ENCODE results near the gene ID3. TPM values are rescaled to one million over a fixed set of nuclear protein-coding genes. Genes with fewer than 3 reads are reported as not detected.

The ID3 gene
- total and polyA plus RNA-seq, 2 donors (not counting 3 experiments of a cell fraction or from before 2014, with no cell fraction given), result 277 to 971 TPM

DNA sequence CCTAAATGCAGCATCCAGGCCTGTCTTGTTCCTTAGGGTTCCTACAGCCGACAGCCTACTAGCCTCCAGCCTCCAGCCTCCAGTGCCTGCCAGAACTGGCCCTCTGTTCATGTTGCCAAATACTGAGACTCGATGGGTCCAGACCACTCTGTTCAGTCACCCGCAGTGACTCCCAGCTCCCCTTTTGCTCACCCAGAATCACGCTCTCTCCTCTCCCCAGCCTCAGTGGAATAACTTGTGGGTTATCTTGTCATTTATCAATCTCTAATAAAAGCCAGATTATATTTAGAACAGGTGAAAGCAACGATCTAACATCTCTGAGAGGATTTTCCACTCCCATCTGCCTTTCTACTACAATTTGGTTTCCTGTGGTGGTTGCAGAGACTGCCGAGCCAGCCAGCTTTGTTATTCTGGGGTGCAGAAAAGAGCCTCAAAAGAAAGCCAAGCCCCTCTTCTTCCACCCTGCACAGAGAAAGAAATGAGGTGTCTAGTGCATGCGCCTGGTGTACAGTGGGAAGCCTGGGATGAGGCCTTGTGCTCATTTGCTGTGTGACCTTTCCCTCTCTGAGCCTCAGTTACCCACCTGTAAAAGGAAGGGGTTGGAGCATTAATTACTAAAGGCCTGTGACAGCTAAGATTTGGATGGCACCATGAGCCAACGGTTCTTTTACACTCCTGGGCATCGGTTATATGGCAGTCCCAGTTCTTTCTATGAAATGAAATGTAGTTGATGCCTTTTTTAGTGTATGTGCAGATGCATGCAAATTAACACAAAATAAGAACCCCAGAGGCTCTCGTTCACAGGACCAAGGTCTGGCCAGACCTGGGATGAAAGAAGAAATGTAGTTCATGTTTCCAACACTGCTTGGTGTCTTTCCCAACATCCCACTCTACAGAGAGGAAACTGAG is 42.9 kb upstream of the ID3 start:
- no peaks in the 10 kb centered on the region for H3K36me3 ChIP-seq (ENCODE audit: control insufficient read depth in 2 of 2, extremely low read depth in 1 of 2, insufficient read depth in 2 of 2, low read length in 2 of 2)
- H3K27ac ChIP-seq (ENCODE audit: insufficient read depth, low read depth, low read length), result no peak overlapping the region
- no TSS peak for BruUV-seq (replicated peaks)
- ChIA-PET POLR2A (no interaction called here), CTCF (interaction anchor here (1.1 to 3.7 kb wide), 4 partner anchors 17 to 43 kb away, joined by 4 to 13 read pairs (median 8); partner anchors contain the start of gene ID3)
- no peak overlapping the region for H3K4me3 ChIP-seq (replicated peaks in 1 of 3; ENCODE audit: insufficient read depth in 1 of 3, low read depth in 1 of 3, low read length in 3 of 3)
- no peak overlapping the region for H2AFZ ChIP-seq (ENCODE audit: low read depth, low read length)
- no peaks in the 10 kb centered on the region for H3K9me1 ChIP-seq (replicated peaks; ENCODE audit: control insufficient read depth, extremely low read depth, insufficient read depth, low read length)
- no peaks in the 10 kb centered on the region for H4K20me1 ChIP-seq (replicated peaks; ENCODE audit: control insufficient read depth, extremely low read depth, insufficient read depth, low read length)
- TF ChIP-seq FOS (IDR thresholded peaks at IDR 0.05; ENCODE audit: borderline replicate concordance, insufficient read depth, low read length), result no peak
- TF ChIP-seq POLR2AphosphoS5 (IDR thresholded peaks at IDR 0.05; ENCODE audit: insufficient read depth, low read depth, low read length), result no peak
- FAIRE-seq, result no peak
- no peaks in the 10 kb centered on the region for H3K4me1 ChIP-seq (ENCODE audit: control insufficient read depth, extremely low read depth, insufficient read depth, low read length)
- H3K9ac ChIP-seq (replicated peaks; ENCODE audit: extremely low read depth, insufficient read depth, low read length), result no peak overlapping the region
- dilution Hi-C loops (cut with MboI; ENCODE audit: extremely low pct_ligation_motif_present, low sequenced_read_pairs) (no loop called here), intact Hi-C loops (cut with micrococcal nuclease) (no loop called here)
- no peak for DNase-seq (ENCODE audit: low read depth, low spot score)
- H3K27me3 ChIP-seq (ENCODE audit: control insufficient read depth in 2 of 2, insufficient read depth in 2 of 2, low read length in 2 of 2), result peaks cover 2% of the 10 kb centered on the region in 2 experiments
- no peaks in the 10 kb centered on the region for H3K9me3 ChIP-seq (replicated peaks; ENCODE audit: control insufficient read depth, insufficient read depth, low read length)
- no peaks in the 10 kb centered on the region for H3K79me2 ChIP-seq (ENCODE audit: control insufficient read depth, insufficient read depth, low read length)
- H3K4me2 ChIP-seq (ENCODE audit: insufficient read depth, low read length), result no peak overlapping the region

DNA sequence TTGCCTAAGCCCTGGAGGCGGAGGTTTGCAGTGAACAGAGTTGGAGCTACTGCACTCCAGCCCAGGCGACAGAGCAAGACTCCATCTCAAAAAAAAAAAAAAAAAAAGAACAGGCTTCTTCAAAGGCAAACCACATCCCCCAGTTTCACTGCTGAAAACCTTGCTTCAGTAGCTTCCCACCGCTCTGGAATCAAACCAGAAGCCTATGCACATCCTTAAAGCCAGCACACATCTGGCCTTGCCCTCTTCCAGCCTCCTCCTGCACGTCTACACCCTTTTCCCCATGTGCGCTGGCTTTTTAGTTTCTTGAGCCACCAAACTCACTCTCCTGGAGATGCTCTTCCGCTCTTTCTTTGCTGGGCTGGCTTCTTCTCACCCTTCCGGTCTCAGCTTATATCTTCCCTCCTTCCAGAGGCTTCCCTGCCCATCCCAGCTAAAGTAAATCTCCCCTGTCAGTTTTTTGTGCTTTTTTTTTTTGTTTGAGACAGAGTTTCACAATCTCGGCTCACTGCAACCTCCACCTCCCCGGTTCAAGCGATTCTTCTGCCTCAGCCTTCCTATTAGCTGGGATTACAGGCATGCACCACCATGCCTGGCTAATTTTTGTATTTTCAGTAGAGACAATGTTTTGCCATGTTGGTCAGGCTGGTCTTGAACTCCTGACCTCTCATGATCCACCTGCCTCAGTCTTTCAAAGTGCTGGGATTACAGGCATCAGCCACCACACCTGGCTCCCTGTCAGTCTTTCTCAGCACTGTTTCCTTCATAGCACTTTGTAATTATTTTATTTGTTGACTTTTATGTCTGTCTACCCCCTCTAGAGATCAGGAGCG is 42.0 kb upstream of the ID3 start:
- FAIRE-seq (no peak), DNase-seq (ENCODE audit: low read depth, low spot score) (no peak)
- ChIA-PET CTCF (interaction anchor here (1.0 to 3.7 kb wide), 3 partner anchors 33 to 104 kb away, joined by 3 to 13 read pairs (median 4); partner anchors contain the start of gene ID3), POLR2A (interaction anchor here (0.7 kb wide), 1 partner anchor 19 kb away, joined by 5 read pairs; no protein-coding TSS in a partner anchor)
- H3K27ac ChIP-seq (ENCODE audit: insufficient read depth, low read depth, low read length), result no peak overlapping the region
- no TSS peak for BruUV-seq (replicated peaks)
- no peak overlapping the region for H2AFZ ChIP-seq (ENCODE audit: low read depth, low read length)
- H3K4me1 ChIP-seq (ENCODE audit: control insufficient read depth, extremely low read depth, insufficient read depth, low read length), result no peaks in the 10 kb centered on the region
- H3K4me3 ChIP-seq (replicated peaks in 1 of 3; ENCODE audit: insufficient read depth in 1 of 3, low read depth in 1 of 3, low read length in 3 of 3), result no peak overlapping the region
- no peaks in the 10 kb centered on the region for H3K9me1 ChIP-seq (replicated peaks; ENCODE audit: control insufficient read depth, extremely low read depth, insufficient read depth, low read length)
- peaks cover 2% of the 10 kb centered on the region in 2 experiments for H3K27me3 ChIP-seq (ENCODE audit: control insufficient read depth in 2 of 2, insufficient read depth in 2 of 2, low read length in 2 of 2)
- TF ChIP-seq, protein P1, sequence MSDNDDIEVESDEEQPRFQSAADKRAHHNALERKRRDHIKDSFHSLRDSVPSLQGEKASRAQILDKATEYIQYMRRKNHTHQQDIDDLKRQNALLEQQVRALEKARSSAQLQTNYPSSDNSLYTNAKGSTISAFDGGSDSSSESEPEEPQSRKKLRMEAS (IDR thresholded peaks at IDR 0.05; ENCODE audit: insufficient read depth, insufficient read length), result no peak
- TF ChIP-seq GATA2 (IDR thresholded peaks at IDR 0.05; ENCODE audit: insufficient read depth, insufficient read length, low read depth, low read length) (no peak), EZH2 (IDR thresholded peaks at IDR 0.05; ENCODE audit: borderline replicate concordance, low read depth, low read length, severe bottlenecking) (no peak), FOS (IDR thresholded peaks at IDR 0.05; ENCODE audit: borderline replicate concordance, insufficient read depth, low read length) (no peak), MYC (IDR thresholded peaks at IDR 0.05; ENCODE audit: low read depth, low read length) (no peak), POLR2AphosphoS5 (IDR thresholded peaks at IDR 0.05; ENCODE audit: insufficient read depth, low read depth, low read length) (no peak), JUN (IDR thresholded peaks at IDR 0.05; ENCODE audit: borderline replicate concordance, insufficient read depth, insufficient read length, low read depth) (no peak), POLR2A (IDR thresholded peaks at IDR 0.05; ENCODE audit: low read depth, low read length) (no peak)
- TF ChIP-seq, protein P2, sequence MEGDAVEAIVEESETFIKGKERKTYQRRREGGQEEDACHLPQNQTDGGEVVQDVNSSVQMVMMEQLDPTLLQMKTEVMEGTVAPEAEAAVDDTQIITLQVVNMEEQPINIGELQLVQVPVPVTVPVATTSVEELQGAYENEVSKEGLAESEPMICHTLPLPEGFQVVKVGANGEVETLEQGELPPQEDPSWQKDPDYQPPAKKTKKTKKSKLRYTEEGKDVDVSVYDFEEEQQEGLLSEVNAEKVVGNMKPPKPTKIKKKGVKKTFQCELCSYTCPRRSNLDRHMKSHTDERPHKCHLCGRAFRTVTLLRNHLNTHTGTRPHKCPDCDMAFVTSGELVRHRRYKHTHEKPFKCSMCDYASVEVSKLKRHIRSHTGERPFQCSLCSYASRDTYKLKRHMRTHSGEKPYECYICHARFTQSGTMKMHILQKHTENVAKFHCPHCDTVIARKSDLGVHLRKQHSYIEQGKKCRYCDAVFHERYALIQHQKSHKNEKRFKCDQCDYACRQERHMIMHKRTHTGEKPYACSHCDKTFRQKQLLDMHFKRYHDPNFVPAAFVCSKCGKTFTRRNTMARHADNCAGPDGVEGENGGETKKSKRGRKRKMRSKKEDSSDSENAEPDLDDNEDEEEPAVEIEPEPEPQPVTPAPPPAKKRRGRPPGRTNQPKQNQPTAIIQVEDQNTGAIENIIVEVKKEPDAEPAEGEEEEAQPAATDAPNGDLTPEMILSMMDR (IDR thresholded peaks at IDR 0.05; ENCODE audit: extremely low read depth in 1 of 2, insufficient read depth in 1 of 2, low read depth in 1 of 2, low read length in 2 of 2), result no peak
- dilution Hi-C loops (cut with MboI; ENCODE audit: extremely low pct_ligation_motif_present, low sequenced_read_pairs), result no loop called here
- H3K4me2 ChIP-seq (ENCODE audit: insufficient read depth, low read length), result no peak overlapping the region
- intact Hi-C loops (cut with micrococcal nuclease), result no loop called here
- H3K9ac ChIP-seq (replicated peaks; ENCODE audit: extremely low read depth, insufficient read depth, low read length), result no peak overlapping the region
- H3K79me2 ChIP-seq (ENCODE audit: control insufficient read depth, insufficient read depth, low read length), result no peaks in the 10 kb centered on the region
- H4K20me1 ChIP-seq (replicated peaks; ENCODE audit: control insufficient read depth, extremely low read depth, insufficient read depth, low read length), result no peaks in the 10 kb centered on the region
- H3K9me3 ChIP-seq (replicated peaks; ENCODE audit: control insufficient read depth, insufficient read depth, low read length), result no peaks in the 10 kb centered on the region
- H3K36me3 ChIP-seq (ENCODE audit: control insufficient read depth in 2 of 2, extremely low read depth in 1 of 2, insufficient read depth in 2 of 2, low read length in 2 of 2), result no peaks in the 10 kb centered on the region
